Astrocyte of the spinal cord (primary cell): Measurements from ENCODE around the gene PGS1.

Source experiments
- DNase-seq: peaks from one replicate; pipeline ENCODE4 v3.0.0; 2011; ENCODE audit warnings: low read depth, low spot score
- H3K4me3 ChIP-seq: 2 replicates; pipeline ENCODE4 v1.5.1; 2011; ENCODE audit warnings: low read depth, mild to moderate bottlenecking, low read length, moderate library complexity
- CTCF ChIP-seq: IDR thresholded peaks from 2 replicates; pipeline ENCODE4 v1.5.1; 2012; ENCODE audit warnings: low read depth, mild to moderate bottlenecking, low read length, inconsistent platforms
- in situ Hi-C: cut with HindIII; loops from 2 replicates; pipeline ENCODE4 v1.10.0; 2017; ENCODE audit warnings: low sequenced_read_pairs

PGS1 gene

GRCh38 chr17:78377858-78378224, 608 bp upstream of the PGS1 start:
- in situ Hi-C loops = no loop called here
- no peak for TF ChIP-seq CTCF
- DNase-seq = no peak

GRCh38 chr17:78379131-78379491, 662 bp downstream of the PGS1 start:
- no peak for TF ChIP-seq CTCF
- in situ Hi-C loops = no loop called here
- peak overlapping the region; percentile 93 for H3K4me3 ChIP-seq
- peak; percentile 79 for DNase-seq

More at GRCh38 chr17:78377858-78378224, 608 bp upstream of the PGS1 start:
- H3K4me3 ChIP-seq = peak overlapping the region; percentile 93

- DNase-seq = no peak
- in situ Hi-C loops = no loop called here
- no peak for TF ChIP-seq CTCF
- H3K4me3 ChIP-seq = no peak overlapping the region
Measured at GRCh38 chr17:78380370-78380769, 1.9 kb downstream of the PGS1 start.

- H3K4me3 ChIP-seq = peak overlapping the region; percentile 15
- no peak for TF ChIP-seq CTCF
- peak; percentile 48 for DNase-seq
- in situ Hi-C loops = no loop called here
Measured at GRCh38 chr17:78381601-78382232, 3.3 kb downstream of the PGS1 start.

GRCh38 chr17:78383725-78384471, 5.4 kb downstream of the PGS1 start:
- no peak overlapping the region for H3K4me3 ChIP-seq
- peak; percentile 99 for DNase-seq

GRCh38 chr17:78384479-78385175, 6.2 kb downstream of the PGS1 start:
- TF ChIP-seq CTCF = no peak
- in situ Hi-C loops = no loop called here
- no peak overlapping the region for H3K4me3 ChIP-seq
- DNase-seq = no peak

More at GRCh38 chr17:78383725-78384471, 5.4 kb downstream of the PGS1 start:
- no peak for TF ChIP-seq CTCF
- in situ Hi-C loops = no loop called here
